AG04449 (cell line): Measurements from ENCODE around the gene COA8.
"Not testable (repeated sequence)": the region's sequence is repeated elsewhere in the genome, so short reads cannot be mapped to it uniquely, and the experiment has no call there.

Source experiments
- CTCF ChIA-PET: fragments of 350-600 bp; formaldehyde crosslinking; extraction: SDS; loops from one replicate; lab custom pipeline; 2021; ENCODE audit warnings: antibody characterized with exemption; lab: Yijun Ruan, JAX
- POLR2A ChIA-PET: fragments of 400-600, 350-600 bp; formaldehyde crosslinking; extraction: SDS; loops from one replicate; lab custom pipeline; 2020; ENCODE audit warnings: antibody characterized with exemption, inconsistent platforms; lab: Yijun Ruan, JAX
- DNase-seq: peaks from one replicate; pipeline ENCODE4 v3.0.0-alpha.2; 2010; ENCODE audit warnings: low read depth, low spot score
- H3K4me3 ChIP-seq: 2 replicates; pipeline ENCODE4 v1.5.1; 2011; ENCODE audit warnings: low read depth, mild to moderate bottlenecking, control low read depth, low read length
- TF ChIP-seq, protein P1 (sequence below): IDR thresholded peaks from one replicate; pipeline ENCODE4 v1.5.1; 2011; ENCODE audit warnings: mild to moderate bottlenecking, moderate library complexity, low read length, control low read depth, inconsistent platforms; ENCODE audit not compliant: insufficient read depth; ENCODE audit errors: missing control alignments

Gene COA8

DNA sequence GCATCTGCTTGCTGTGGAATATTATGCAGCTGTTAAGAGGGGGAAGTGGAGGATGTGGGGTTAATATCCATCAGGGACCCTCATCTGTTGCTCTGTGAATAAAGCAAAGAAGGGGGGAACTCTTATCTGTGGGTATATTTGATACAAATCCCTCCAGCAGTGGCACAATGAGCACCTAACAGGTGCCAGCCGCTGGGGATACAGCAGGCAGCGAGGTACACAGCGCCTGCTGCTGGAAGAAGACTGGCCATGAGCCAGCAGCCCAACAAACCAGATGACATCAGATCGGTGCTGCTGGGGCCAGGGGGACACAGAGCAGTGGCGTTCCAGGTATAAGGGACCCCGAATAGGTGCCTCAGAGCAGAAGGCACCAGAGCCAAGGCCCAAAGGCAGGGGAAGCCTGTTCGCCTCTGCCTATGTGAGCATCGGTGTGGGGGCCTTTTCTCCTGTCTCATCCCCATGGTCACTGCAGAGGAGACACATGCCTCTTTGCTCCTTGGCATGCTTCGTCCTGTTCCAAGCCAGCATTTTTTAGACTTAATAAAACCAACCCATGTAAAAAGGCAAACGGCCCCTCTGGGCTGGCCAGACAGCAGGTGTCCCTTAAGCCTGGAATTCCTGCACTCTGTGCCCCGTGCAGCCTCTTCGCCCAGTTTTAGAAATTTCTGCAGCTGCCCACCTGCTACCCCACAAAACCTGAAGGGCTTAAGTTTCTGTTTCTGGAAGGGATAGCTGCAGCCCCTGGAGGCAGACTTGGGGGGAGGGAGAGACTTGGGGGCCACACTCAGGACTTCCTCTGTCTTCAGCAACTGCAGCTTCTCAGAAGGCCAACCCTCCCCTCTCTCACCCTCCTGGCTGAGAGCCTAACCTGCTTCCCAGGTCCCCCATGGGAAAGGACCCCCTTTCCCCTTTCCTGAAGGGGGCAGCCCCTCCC is 38.5 kb upstream of the COA8 start:
- TF ChIP-seq, protein P1, sequence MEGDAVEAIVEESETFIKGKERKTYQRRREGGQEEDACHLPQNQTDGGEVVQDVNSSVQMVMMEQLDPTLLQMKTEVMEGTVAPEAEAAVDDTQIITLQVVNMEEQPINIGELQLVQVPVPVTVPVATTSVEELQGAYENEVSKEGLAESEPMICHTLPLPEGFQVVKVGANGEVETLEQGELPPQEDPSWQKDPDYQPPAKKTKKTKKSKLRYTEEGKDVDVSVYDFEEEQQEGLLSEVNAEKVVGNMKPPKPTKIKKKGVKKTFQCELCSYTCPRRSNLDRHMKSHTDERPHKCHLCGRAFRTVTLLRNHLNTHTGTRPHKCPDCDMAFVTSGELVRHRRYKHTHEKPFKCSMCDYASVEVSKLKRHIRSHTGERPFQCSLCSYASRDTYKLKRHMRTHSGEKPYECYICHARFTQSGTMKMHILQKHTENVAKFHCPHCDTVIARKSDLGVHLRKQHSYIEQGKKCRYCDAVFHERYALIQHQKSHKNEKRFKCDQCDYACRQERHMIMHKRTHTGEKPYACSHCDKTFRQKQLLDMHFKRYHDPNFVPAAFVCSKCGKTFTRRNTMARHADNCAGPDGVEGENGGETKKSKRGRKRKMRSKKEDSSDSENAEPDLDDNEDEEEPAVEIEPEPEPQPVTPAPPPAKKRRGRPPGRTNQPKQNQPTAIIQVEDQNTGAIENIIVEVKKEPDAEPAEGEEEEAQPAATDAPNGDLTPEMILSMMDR = no peak
- POLR2A ChIA-PET = no interaction called here
- no peak overlapping the region for H3K4me3 ChIP-seq
- CTCF ChIA-PET = interaction anchor here (11.0 kb wide), 1 partner anchor 21 kb away, joined by 368 read pairs; no protein-coding TSS in a partner anchor
- no peak for DNase-seq

- H3K4me3 ChIP-seq, POLR2A ChIA-PET, DNase-seq, CTCF ChIA-PET: not testable (repeated sequence)
These were observed 37.1 kb upstream of the COA8 start for GRCh38 chr14:103525430-103526246.

GRCh38 chr14:103526247-103526913 is 36.4 kb upstream of the COA8 start:
- no peak for DNase-seq
- ChIA-PET POLR2A (interaction anchor here (3.1 kb wide), 1 partner anchor 14 kb away, joined by 20 read pairs; no protein-coding TSS in a partner anchor), CTCF (interaction anchor here (3.1 to 7.3 kb wide), 4 partner anchors 7 to 27 kb away, joined by 10 to 89 read pairs (median 46); no protein-coding TSS in a partner anchor)
- H3K4me3 ChIP-seq = no peak overlapping the region
- TF ChIP-seq, protein P1 = no peak

DNA sequence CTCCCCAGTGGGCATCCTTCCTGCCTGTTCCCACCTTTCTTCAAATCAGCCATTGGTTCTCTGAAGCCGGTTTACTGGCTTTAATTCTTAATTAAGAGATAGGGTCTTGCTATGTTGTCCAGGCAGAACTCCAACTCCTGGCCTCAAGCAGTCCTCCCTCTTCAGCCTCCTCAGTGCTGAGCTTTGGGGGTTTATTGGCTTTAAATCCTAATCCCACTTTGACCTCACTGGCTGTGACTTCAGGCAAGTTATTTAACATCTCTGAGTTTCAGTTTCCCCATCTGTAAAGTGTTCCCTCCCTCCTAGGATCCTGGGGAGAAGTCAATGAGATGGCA is 35.9 kb upstream of the COA8 start:
- ChIA-PET POLR2A (interaction anchor here (3.1 kb wide), 1 partner anchor 14 kb away, joined by 20 read pairs; no protein-coding TSS in a partner anchor), CTCF (interaction anchor here (3.1 to 7.3 kb wide), 4 partner anchors 8 to 28 kb away, joined by 10 to 89 read pairs (median 46); no protein-coding TSS in a partner anchor)
- DNase-seq = no peak
- TF ChIP-seq, protein P1 = no peak
- H3K4me3 ChIP-seq = no peak overlapping the region

DNA sequence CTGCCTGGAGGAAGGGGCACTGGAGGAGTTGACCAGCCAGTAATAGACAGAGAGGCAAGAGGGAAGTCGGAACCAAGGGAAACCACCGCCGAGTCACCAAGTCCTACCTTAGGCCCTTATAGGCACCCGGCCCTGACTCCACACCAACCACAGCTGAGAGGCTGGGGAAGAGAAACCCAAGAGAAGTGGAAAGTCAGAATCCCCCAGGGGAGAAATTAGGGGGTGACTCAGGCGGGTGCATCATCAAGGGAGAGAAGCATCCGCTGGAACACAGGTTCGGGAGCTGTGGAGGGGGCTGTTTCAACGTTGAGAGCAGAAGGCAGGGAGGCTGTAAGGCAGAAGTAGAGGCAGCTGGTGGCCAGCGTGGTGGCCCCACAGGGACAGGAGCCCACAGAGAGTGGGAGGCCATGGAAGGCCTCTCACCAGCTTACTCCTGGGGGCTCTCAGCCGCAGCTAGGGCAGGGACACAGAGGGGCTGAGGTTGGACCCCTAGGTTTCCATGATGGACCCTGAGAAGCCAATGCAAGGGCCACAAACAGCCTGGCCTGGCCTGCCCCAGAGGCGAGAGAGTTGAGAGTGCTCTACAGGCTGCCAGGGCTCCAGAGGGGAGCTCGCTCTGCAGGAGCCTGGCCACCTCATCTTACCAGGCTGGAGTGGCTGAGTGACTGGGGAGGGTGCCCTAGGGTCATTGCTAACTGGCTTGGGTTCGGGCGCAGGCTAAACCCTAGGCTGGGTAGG is 35.2 kb upstream of the COA8 start:
- TF ChIP-seq, protein P1 = no peak

More for the DNA sequence above, 35.2 kb upstream of the COA8 start:
- POLR2A ChIA-PET = interaction anchor here (3.1 kb wide), 1 partner anchor 13 kb away, joined by 20 read pairs; no protein-coding TSS in a partner anchor
- no peak for DNase-seq
- peak overlapping the region; percentile 93; the same call in 1 of the 2 replicates for H3K4me3 ChIP-seq
- CTCF ChIA-PET = interaction anchor here (0.8 to 7.3 kb wide), 8 partner anchors 8 to 36 kb away, joined by 3 to 89 read pairs (median 8); no protein-coding TSS in a partner anchor
